Upper lobe of left lung (tissue), 4 donors: ENCODE measurements around the gene COL4A6.

Source experiments
- CTCF ChIP-seq, 6 experiments: fragments of 450-650 bp in 4 of 6; fragments of 200-600 bp in 2 of 6; sonication (generic) in 2 of 6; IDR thresholded peaks; one replicate each; pipeline ENCODE4 v1.5.1; 2016 to 2019; ENCODE audit warnings: antibody characterized with exemption in 6 of 6
- POLR2AphosphoS5 ChIP-seq, 2 donors: sonication (generic); formaldehyde crosslinking; IDR thresholded peaks; one replicate each; pipeline ENCODE4 v1.5.1; 2017; ENCODE audit warnings: antibody characterized with exemption in 2 of 2

GRCh38 chrX:108169768-108170167 lies 268.5 kb downstream of the COL4A6 start:
- no peak for TF ChIP-seq POLR2AphosphoS5 (IDR thresholded peaks at IDR 0.05)
- no peak for TF ChIP-seq CTCF (IDR thresholded peaks at IDR 0.05)
